Stomach (tissue), 4 donors: ENCODE data around the gene FTH1.

Experiments
- POLR2A ChIP-seq, 4 donors: fragments of 450-650 bp; IDR thresholded peaks; one replicate each; pipeline ENCODE4 v1.6.1; 2016; ENCODE audit warnings: antibody characterized with exemption in 4 of 4, control low read depth in 2 of 4, mild to moderate bottlenecking in 1 of 4, moderate library complexity in 1 of 4
- POLR2AphosphoS5 ChIP-seq, 3 donors: sonication (generic); formaldehyde crosslinking; IDR thresholded peaks; one replicate each; pipeline ENCODE4 v1.6.1; 2016; ENCODE audit warnings: antibody characterized with exemption in 3 of 3
- TF ChIP-seq, protein P1 (sequence below), 7 experiments: fragments of 450-650 bp in 4 of 7; fragments of 200-600 bp in 3 of 7; sonication (generic) in 3 of 7; IDR thresholded peaks; one replicate each; pipeline ENCODE4 v1.5.1; 2016 to 2019; ENCODE audit warnings: antibody characterized with exemption in 7 of 7, control low read depth in 2 of 7, mild to moderate bottlenecking in 1 of 7

DNA sequence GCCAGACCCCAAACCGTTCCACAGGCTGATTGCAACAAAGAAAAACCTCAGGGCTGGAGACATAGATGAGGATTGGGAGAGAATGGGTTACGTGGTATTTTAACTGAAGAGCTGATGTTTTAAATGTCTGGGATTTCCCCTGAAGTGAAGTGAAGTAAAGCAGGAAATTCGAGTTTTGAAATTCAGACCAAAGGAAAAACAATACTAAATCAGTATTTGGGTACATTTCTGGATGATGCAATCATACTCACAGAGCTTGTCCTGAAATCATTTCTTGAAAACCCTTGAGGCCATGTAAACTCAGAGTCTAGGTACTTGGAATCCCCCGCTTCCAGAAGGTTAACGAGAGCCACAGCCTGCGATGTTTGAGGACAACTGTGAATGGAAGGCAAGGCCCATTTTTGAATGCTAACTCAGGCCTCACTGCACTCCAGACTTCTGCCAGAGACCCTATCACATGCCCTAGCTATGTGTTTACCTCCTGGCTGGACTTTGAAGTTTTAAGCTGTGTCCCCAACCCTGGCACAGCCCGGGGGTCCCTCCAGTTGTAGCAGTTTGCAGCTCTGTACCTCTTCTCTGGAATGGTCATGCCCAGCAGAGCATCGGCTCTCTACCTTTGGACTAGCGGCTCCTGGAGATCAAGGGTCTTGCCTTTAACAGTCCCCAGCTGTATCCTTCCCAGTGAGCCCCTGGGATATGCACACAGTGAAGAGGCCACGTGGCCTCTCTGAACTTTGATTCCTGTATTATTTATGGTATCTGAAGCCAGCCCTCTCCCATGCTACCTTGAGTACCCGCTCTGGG lies 5.4 kb upstream of the FTH1 start:
- TF ChIP-seq, protein P1, sequence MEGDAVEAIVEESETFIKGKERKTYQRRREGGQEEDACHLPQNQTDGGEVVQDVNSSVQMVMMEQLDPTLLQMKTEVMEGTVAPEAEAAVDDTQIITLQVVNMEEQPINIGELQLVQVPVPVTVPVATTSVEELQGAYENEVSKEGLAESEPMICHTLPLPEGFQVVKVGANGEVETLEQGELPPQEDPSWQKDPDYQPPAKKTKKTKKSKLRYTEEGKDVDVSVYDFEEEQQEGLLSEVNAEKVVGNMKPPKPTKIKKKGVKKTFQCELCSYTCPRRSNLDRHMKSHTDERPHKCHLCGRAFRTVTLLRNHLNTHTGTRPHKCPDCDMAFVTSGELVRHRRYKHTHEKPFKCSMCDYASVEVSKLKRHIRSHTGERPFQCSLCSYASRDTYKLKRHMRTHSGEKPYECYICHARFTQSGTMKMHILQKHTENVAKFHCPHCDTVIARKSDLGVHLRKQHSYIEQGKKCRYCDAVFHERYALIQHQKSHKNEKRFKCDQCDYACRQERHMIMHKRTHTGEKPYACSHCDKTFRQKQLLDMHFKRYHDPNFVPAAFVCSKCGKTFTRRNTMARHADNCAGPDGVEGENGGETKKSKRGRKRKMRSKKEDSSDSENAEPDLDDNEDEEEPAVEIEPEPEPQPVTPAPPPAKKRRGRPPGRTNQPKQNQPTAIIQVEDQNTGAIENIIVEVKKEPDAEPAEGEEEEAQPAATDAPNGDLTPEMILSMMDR (IDR thresholded peaks at IDR 0.05) = no peak
- no peak for TF ChIP-seq POLR2A (IDR thresholded peaks at IDR 0.05)
- peak; percentile 40 to 58 (median 53) for TF ChIP-seq POLR2AphosphoS5 (IDR thresholded peaks at IDR 0.05)
